ENCODE data around the gene HOOK2. TPM values are rescaled to one million over a fixed set of nuclear protein-coding genes. Genes with fewer than 3 reads are reported as not detected.

HOOK2 gene
- total RNA-seq, 4 donors from 2014 or later: 49.9 to 122 (median 65.8) TPM

GRCh38 chr19:12772323-12772722 is 3.0 kb downstream of the HOOK2 start:
- no peak overlapping the region for H3K4me3 ChIP-seq (ENCODE audit: low read depth, poor library complexity, severe bottlenecking)
- DNase-seq (ENCODE audit: low spot score in 2 of 2): no peak
- WGBS, 2 donors: 55 to 70% methylated on average over 4 of the region's 4 CpGs
- intact Hi-C loops (cut with DNase I; ENCODE audit: low total_unique reads): no loop called here
- TF ChIP-seq CTCF (IDR thresholded peaks at IDR 0.05) (no peak), POLR2A (IDR thresholded peaks at IDR 0.05) (no peak)

- H3K4me3 ChIP-seq (ENCODE audit: low read depth, poor library complexity, severe bottlenecking): no peak overlapping the region
- intact Hi-C loops (cut with DNase I; ENCODE audit: low total_unique reads): no loop called here
- DNase-seq (ENCODE audit: low spot score in 2 of 2): no peak
- TF ChIP-seq POLR2A (IDR thresholded peaks at IDR 0.05): no peak
- no peak for TF ChIP-seq CTCF (IDR thresholded peaks at IDR 0.05)
- WGBS, 2 donors: 98% methylated on average over 12 to 13 of the region's 13 CpGs
Measured at GRCh38 chr19:12770922-12771321, 4.4 kb downstream of the HOOK2 start.

- no peak for TF ChIP-seq CTCF (IDR thresholded peaks at IDR 0.05)
- no peak for TF ChIP-seq POLR2A (IDR thresholded peaks at IDR 0.05)
- no peak for DNase-seq (ENCODE audit: low spot score in 2 of 2)
- no peak overlapping the region for H3K4me3 ChIP-seq (ENCODE audit: low read depth, poor library complexity, severe bottlenecking)
- WGBS, 2 donors: 47 to 55% methylated on average over 8 to 37 of the region's 37 CpGs
- intact Hi-C loops (cut with DNase I; ENCODE audit: low total_unique reads): loop anchor here (5.0 kb wide), 2 partner anchors 33 to 73 kb away; partner anchors contain the start of genes PRDX2 and THSD8
Measured at GRCh38 chr19:12769689-12770088, 5.7 kb downstream of the HOOK2 start.

GRCh38 chr19:12767666-12768065 is 7.7 kb downstream of the HOOK2 start:
- TF ChIP-seq CTCF (IDR thresholded peaks at IDR 0.05) (no peak), POLR2A (IDR thresholded peaks at IDR 0.05) (no peak)
- WGBS, 2 donors: 95 to 96% methylated on average over 15 of the region's 15 CpGs
- H3K4me3 ChIP-seq (ENCODE audit: low read depth, poor library complexity, severe bottlenecking): no peak overlapping the region
- intact Hi-C loops (cut with DNase I; ENCODE audit: low total_unique reads): loop anchor here (5.0 kb wide), 2 partner anchors 35 to 75 kb away; partner anchors contain the start of genes PRDX2 and THSD8
- no peak for DNase-seq (ENCODE audit: low spot score in 2 of 2)

- intact Hi-C loops (cut with DNase I; ENCODE audit: low total_unique reads): loop anchor here (5.0 kb wide), 2 partner anchors 35 to 75 kb away; partner anchors contain the start of genes PRDX2 and THSD8
- no peak overlapping the region for H3K4me3 ChIP-seq (ENCODE audit: low read depth, poor library complexity, severe bottlenecking)
Measured at GRCh38 chr19:12767150-12767549, 8.2 kb downstream of the HOOK2 start.

More at GRCh38 chr19:12767150-12767549, 8.2 kb downstream of the HOOK2 start:
- TF ChIP-seq POLR2A (IDR thresholded peaks at IDR 0.05) (no peak), CTCF (IDR thresholded peaks at IDR 0.05) (no peak)
- DNase-seq (ENCODE audit: low spot score in 2 of 2): no peak
- WGBS, 2 donors: 91 to 95% methylated on average over 11 of the region's 11 CpGs

All from lower leg skin (tissue), 4 donors.